Astrocyte of the spinal cord (primary cell): Measurements from ENCODE around the gene ONECUT2.
"Not testable (repeated sequence)": the region's sequence is repeated elsewhere in the genome, so short reads cannot be mapped to it uniquely, and the experiment has no call there.

ENCODE experiments used
- DNase-seq: peaks from one replicate; pipeline ENCODE4 v3.0.0; 2011; ENCODE audit warnings: low read depth, low spot score
- H3K4me3 ChIP-seq: 2 replicates; pipeline ENCODE4 v1.5.1; 2011; ENCODE audit warnings: low read depth, mild to moderate bottlenecking, low read length, moderate library complexity
- in situ Hi-C: cut with HindIII; loops from 2 replicates; pipeline ENCODE4 v1.10.0; 2017; ENCODE audit warnings: low sequenced_read_pairs
- TF ChIP-seq, protein P1 (sequence below): IDR thresholded peaks from 2 replicates; pipeline ENCODE4 v1.5.1; 2012; ENCODE audit warnings: low read depth, mild to moderate bottlenecking, low read length, inconsistent platforms

The ONECUT2 gene

GRCh38 chr18:57498682-57499256 lies 63.6 kb downstream of the ONECUT2 start:
- TF ChIP-seq, protein P1, sequence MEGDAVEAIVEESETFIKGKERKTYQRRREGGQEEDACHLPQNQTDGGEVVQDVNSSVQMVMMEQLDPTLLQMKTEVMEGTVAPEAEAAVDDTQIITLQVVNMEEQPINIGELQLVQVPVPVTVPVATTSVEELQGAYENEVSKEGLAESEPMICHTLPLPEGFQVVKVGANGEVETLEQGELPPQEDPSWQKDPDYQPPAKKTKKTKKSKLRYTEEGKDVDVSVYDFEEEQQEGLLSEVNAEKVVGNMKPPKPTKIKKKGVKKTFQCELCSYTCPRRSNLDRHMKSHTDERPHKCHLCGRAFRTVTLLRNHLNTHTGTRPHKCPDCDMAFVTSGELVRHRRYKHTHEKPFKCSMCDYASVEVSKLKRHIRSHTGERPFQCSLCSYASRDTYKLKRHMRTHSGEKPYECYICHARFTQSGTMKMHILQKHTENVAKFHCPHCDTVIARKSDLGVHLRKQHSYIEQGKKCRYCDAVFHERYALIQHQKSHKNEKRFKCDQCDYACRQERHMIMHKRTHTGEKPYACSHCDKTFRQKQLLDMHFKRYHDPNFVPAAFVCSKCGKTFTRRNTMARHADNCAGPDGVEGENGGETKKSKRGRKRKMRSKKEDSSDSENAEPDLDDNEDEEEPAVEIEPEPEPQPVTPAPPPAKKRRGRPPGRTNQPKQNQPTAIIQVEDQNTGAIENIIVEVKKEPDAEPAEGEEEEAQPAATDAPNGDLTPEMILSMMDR = no peak
- H3K4me3 ChIP-seq = no peak overlapping the region
- no peak for DNase-seq
- in situ Hi-C loops = no loop called here

GRCh38 chr18:57502624-57503023 lies 67.5 kb downstream of the ONECUT2 start:
- H3K4me3 ChIP-seq = no peak overlapping the region
- in situ Hi-C loops = no loop called here
- no peak for DNase-seq
- TF ChIP-seq, protein P1 = no peak

GRCh38 chr18:57505231-57505630 lies 70.1 kb downstream of the ONECUT2 start:
- in situ Hi-C loops = no loop called here
- H3K4me3 ChIP-seq = no peak overlapping the region
- DNase-seq = no peak
- TF ChIP-seq, protein P1 = no peak

GRCh38 chr18:57516056-57516455 lies 80.9 kb downstream of the ONECUT2 start:
- TF ChIP-seq, protein P1 = no peak
- H3K4me3 ChIP-seq = no peak overlapping the region
- in situ Hi-C loops = no loop called here
- no peak for DNase-seq

DNA sequence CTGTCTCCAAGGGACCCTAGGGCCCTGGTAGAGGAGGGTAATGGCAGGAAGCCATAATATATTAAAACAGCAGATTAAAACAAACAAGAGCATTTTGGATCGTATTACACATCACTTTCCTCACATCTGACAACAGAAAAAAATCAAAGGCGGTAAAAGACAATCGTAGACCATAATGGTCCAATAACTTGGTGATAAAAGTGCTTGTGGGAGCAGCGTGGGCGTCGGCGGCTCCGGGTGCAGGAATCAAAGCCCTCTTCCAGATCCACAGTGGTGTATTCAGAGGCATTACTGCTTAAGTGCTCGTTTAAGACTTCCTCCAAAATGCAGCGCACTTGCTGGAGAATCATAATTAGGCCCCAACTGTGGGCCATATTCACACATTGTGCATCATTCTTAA lies 83.4 kb downstream of the ONECUT2 start:
- in situ Hi-C loops = no loop called here
- H3K4me3 ChIP-seq = no peak overlapping the region
- DNase-seq = no peak
- TF ChIP-seq, protein P1 = no peak

DNA sequence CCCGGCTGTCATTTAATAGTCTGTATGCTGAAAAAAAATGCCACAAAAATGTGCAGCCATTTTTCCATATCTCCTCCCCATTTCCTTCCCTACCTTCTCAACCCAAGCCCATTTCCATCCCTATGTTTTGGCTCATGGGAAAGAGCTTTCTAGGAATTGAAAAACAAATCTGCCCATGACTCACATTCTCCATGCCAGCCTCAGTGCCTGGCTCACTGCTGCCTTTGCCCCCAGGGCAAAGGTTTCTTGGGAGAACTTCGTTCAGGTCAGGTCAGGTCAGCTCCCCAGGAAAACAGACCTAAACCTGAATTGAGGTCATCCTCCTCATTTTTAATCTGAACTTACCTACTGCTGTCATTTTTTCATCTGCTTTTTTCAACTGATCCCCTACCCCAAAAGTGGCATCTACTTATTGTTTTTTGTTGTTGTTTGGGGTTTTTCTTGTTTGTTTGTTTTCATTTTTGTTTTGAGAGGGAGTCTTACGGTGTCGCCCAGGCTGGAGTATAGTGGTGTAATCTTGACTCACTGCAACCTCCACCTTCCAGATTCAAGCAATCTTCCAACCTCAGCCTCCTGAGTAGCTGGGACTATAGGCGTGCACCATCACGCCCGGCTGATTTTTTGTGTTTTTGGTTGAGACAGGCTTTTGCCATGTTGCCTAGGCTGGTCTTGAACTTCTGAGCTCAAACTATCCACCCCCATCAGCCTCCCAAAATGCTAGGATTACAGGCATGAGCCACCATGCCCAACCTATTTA lies 84.7 kb downstream of the ONECUT2 start:
- in situ Hi-C loops = no loop called here
- no peak overlapping the region for H3K4me3 ChIP-seq
- DNase-seq = no peak
- TF ChIP-seq, protein P1 = no peak

DNA sequence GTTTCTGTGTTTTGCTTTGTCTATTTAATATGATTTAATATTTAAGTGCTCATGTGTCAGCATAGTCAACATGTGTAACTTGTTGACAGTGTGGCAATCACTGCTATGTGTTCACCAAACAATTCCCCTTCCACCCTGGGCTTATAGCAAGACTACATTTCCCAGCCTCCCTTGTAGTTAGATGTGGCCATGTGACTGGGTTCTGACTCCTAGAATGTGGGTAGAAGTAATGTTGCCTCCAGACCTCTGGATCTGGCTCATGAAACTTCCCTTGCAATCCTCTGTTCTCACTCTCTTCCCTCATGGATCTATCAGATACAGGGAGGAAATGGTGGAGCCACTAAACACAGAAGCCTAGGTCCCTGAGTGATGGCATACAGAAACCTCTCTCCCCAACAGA lies 87.2 kb downstream of the ONECUT2 start:
- H3K4me3 ChIP-seq, in situ Hi-C loops, DNase-seq: not testable (repeated sequence)
